ENCODE results near the gene BUB1B. TPM values are rescaled to one million over a fixed set of nuclear protein-coding genes. Genes with fewer than 3 reads are reported as not detected.
A peak's percentile ranks its signal among the peaks of the same experiment; 100 is the strongest.

The BUB1B gene
- total and polyA plus RNA-seq, 4 donors: 1.1 to 8.0 (median 2.1) TPM

GRCh38 chr15:40244961-40245523 is 84.2 kb downstream of the BUB1B start:
- no peaks in the 10 kb centered on the region for H3K36me3 ChIP-seq (ENCODE audit: control insufficient read depth in 4 of 4, insufficient read depth in 4 of 4, low read length in 4 of 4)
- no peak overlapping the region for H3K4me3 ChIP-seq
- H3K27ac ChIP-seq (ENCODE audit: low read depth in 1 of 2, low read length in 1 of 2): peak overlapping the region in 1 of 2 donors; percentile 66
- DNase-seq (peak; percentile 71 to 86 (median 73)), ATAC-seq (ENCODE audit: insufficient read depth, low FRiP score) (peak; percentile 38)
- no peak overlapping the region for H3K9ac ChIP-seq (ENCODE audit: insufficient read depth in 1 of 2, low read length in 2 of 2)
- no peaks in the 10 kb centered on the region for H3K27me3 ChIP-seq (ENCODE audit: control insufficient read depth in 3 of 3, insufficient read depth in 3 of 3, low read length in 2 of 3)
- TF ChIP-seq CTCF (IDR thresholded peaks at IDR 0.05; ENCODE audit: control extremely low read depth, extremely low read depth): no peak
- H3K9me3 ChIP-seq (ENCODE audit: control insufficient read depth in 4 of 4, insufficient read depth in 3 of 4, low read length in 3 of 4): peaks cover 0 to 2% (median 0%) of the 10 kb centered on the region in 4 donors
- peaks cover 0 to 13% (median 4%) of the 10 kb centered on the region in 5 donors for H3K4me1 ChIP-seq (ENCODE audit: control insufficient read depth in 5 of 5, insufficient read depth in 5 of 5, low read length in 5 of 5)
- WGBS, 2 donors: 63 to 66% methylated on average over 5 of the region's 5 CpGs

GRCh38 chr15:40245666-40246450 is 85.0 kb downstream of the BUB1B start:
- H3K27ac ChIP-seq (ENCODE audit: low read depth in 1 of 2, low read length in 1 of 2): no peak overlapping the region
- no peaks in the 10 kb centered on the region for H3K27me3 ChIP-seq (ENCODE audit: control insufficient read depth in 3 of 3, insufficient read depth in 3 of 3, low read length in 2 of 3)
- no peak for TF ChIP-seq CTCF (IDR thresholded peaks at IDR 0.05; ENCODE audit: control extremely low read depth, extremely low read depth)
- H3K4me1 ChIP-seq (ENCODE audit: control insufficient read depth in 5 of 5, insufficient read depth in 5 of 5, low read length in 5 of 5): peaks cover 0 to 13% (median 4%) of the 10 kb centered on the region in 5 donors
- H3K9ac ChIP-seq (ENCODE audit: insufficient read depth in 1 of 2, low read length in 2 of 2): no peak overlapping the region
- no peaks in the 10 kb centered on the region for H3K9me3 ChIP-seq (ENCODE audit: control insufficient read depth in 4 of 4, insufficient read depth in 3 of 4, low read length in 3 of 4)
- WGBS, 2 donors: 86 to 87% methylated on average over 9 of the region's 9 CpGs
- ATAC-seq (ENCODE audit: insufficient read depth, low FRiP score) (no peak), DNase-seq (no peak)
- H3K36me3 ChIP-seq (ENCODE audit: control insufficient read depth in 4 of 4, insufficient read depth in 4 of 4, low read length in 4 of 4): no peaks in the 10 kb centered on the region
- H3K4me3 ChIP-seq: no peak overlapping the region

GRCh38 chr15:40246496-40247280 is 85.8 kb downstream of the BUB1B start:
- no peak for TF ChIP-seq CTCF (IDR thresholded peaks at IDR 0.05; ENCODE audit: control extremely low read depth, extremely low read depth)
- Histone ChIP-seq H3K9ac (ENCODE audit: insufficient read depth in 1 of 2, low read length in 2 of 2) (no peak overlapping the region), H3K36me3 (ENCODE audit: control insufficient read depth in 4 of 4, insufficient read depth in 4 of 4, low read length in 4 of 4) (no peaks in the 10 kb centered on the region), H3K9me3 (ENCODE audit: control insufficient read depth in 4 of 4, insufficient read depth in 3 of 4, low read length in 3 of 4) (no peaks in the 10 kb centered on the region), H3K27me3 (ENCODE audit: control insufficient read depth in 3 of 3, insufficient read depth in 3 of 3, low read length in 2 of 3) (no peaks in the 10 kb centered on the region), H3K4me3 (no peak overlapping the region), H3K4me1 (ENCODE audit: control insufficient read depth in 5 of 5, insufficient read depth in 5 of 5, low read length in 5 of 5) (peaks cover 0 to 15% (median 4%) of the 10 kb centered on the region in 5 donors), H3K27ac (ENCODE audit: low read depth in 1 of 2, low read length in 1 of 2) (no peak overlapping the region)
- 92 to 95% methylated on average over 8 of the region's 8 CpGs for WGBS, 2 donors
- DNase-seq (no peak), ATAC-seq (ENCODE audit: insufficient read depth, low FRiP score) (no peak)

All from lung (tissue), 12 donors.